ENCODE results near the gene APEH. TPM values are rescaled to one million over a fixed set of nuclear protein-coding genes. Genes with fewer than 3 reads are reported as not detected.

Gene APEH
- total RNA-seq, 4 donors from 2014 or later = 48.2 to 75.5 (median 68.1) TPM

GRCh38 chr3:49712631-49713317 is 38.6 kb downstream of the APEH start:
- intact Hi-C loops (cut with DNase I) = no loop called here
- 54% methylated on average over 5 of the region's 7 CpGs for WGBS
- no peak for TF ChIP-seq POLR2AphosphoS5 (IDR thresholded peaks at IDR 0.05)
- TF ChIP-seq POLR2A (IDR thresholded peaks at IDR 0.05; ENCODE audit: low read depth) = no peak
- no peak for TF ChIP-seq CTCF (IDR thresholded peaks at IDR 0.05)
- TF ChIP-seq EP300 (IDR thresholded peaks at IDR 0.05) = no peak
- DNase-seq (ENCODE audit: extremely low spot score) = no peak
- H3K4me1 ChIP-seq = no peaks in the 10 kb centered on the region
- H3K27me3 ChIP-seq = no peaks in the 10 kb centered on the region
- no peak overlapping the region for H3K4me3 ChIP-seq
- peaks cover 6 to 80% (median 49%) of the 10 kb centered on the region in 4 donors for H3K36me3 ChIP-seq
- H3K9me3 ChIP-seq = no peaks in the 10 kb centered on the region
- no peak overlapping the region for H3K27ac ChIP-seq (replicated peaks in 1 of 4)

GRCh38 chr3:49713336-49714105 is 39.4 kb downstream of the APEH start:
- intact Hi-C loops (cut with DNase I) = no loop called here
- H3K9me3 ChIP-seq = no peaks in the 10 kb centered on the region
- H3K4me3 ChIP-seq = no peak overlapping the region
- DNase-seq (ENCODE audit: extremely low spot score) = no peak
- 97% methylated on average over 9 of the region's 25 CpGs for WGBS
- peaks cover 6 to 80% (median 47%) of the 10 kb centered on the region in 4 donors for H3K36me3 ChIP-seq
- no peaks in the 10 kb centered on the region for H3K27me3 ChIP-seq
- peaks cover 2 to 7% (median 5%) of the 10 kb centered on the region in 4 donors for H3K4me1 ChIP-seq
- no peak for TF ChIP-seq EP300 (IDR thresholded peaks at IDR 0.05)
- no peak for TF ChIP-seq POLR2A (IDR thresholded peaks at IDR 0.05; ENCODE audit: low read depth)
- no peak for TF ChIP-seq POLR2AphosphoS5 (IDR thresholded peaks at IDR 0.05)
- TF ChIP-seq CTCF (IDR thresholded peaks at IDR 0.05) = no peak
- H3K27ac ChIP-seq (replicated peaks in 1 of 4) = no peak overlapping the region

- DNase-seq (ENCODE audit: extremely low spot score) = no peak
- no peak overlapping the region for H3K4me3 ChIP-seq
- H3K36me3 ChIP-seq = peaks cover 6 to 70% (median 47%) of the 10 kb centered on the region in 4 donors
- H3K4me1 ChIP-seq = peaks cover 13 to 19% (median 18%) of the 10 kb centered on the region in 4 donors
- 97% methylated on average over 6 of the region's 13 CpGs for WGBS
- no peak overlapping the region for H3K27ac ChIP-seq (replicated peaks in 1 of 4)
- H3K9me3 ChIP-seq = no peaks in the 10 kb centered on the region
- intact Hi-C loops (cut with DNase I) = no loop called here
- no peaks in the 10 kb centered on the region for H3K27me3 ChIP-seq
- TF ChIP-seq POLR2A (IDR thresholded peaks at IDR 0.05; ENCODE audit: low read depth) = no peak
- no peak for TF ChIP-seq CTCF (IDR thresholded peaks at IDR 0.05)
- TF ChIP-seq EP300 (IDR thresholded peaks at IDR 0.05) = no peak
- TF ChIP-seq POLR2AphosphoS5 (IDR thresholded peaks at IDR 0.05) = no peak
These were observed 40.8 kb downstream of the APEH start for GRCh38 chr3:49714728-49715550.

GRCh38 chr3:49715611-49716121 is 41.5 kb downstream of the APEH start:
- peaks cover 16 to 26% (median 25%) of the 10 kb centered on the region in 4 donors for H3K4me1 ChIP-seq
- H3K27ac ChIP-seq (replicated peaks in 1 of 4) = no peak overlapping the region
- no peak for DNase-seq (ENCODE audit: extremely low spot score)
- peaks cover 6 to 70% (median 51%) of the 10 kb centered on the region in 4 donors for H3K36me3 ChIP-seq
- TF ChIP-seq CTCF (IDR thresholded peaks at IDR 0.05) (no peak), EP300 (IDR thresholded peaks at IDR 0.05) (no peak), POLR2AphosphoS5 (IDR thresholded peaks at IDR 0.05) (no peak), POLR2A (IDR thresholded peaks at IDR 0.05; ENCODE audit: low read depth) (no peak)
- no peaks in the 10 kb centered on the region for H3K27me3 ChIP-seq
- intact Hi-C loops (cut with DNase I) = no loop called here
- no peaks in the 10 kb centered on the region for H3K9me3 ChIP-seq
- no peak overlapping the region for H3K4me3 ChIP-seq
- 95% methylated on average over 9 of the region's 13 CpGs for WGBS

Data from esophagus muscularis mucosa (tissue), 4 donors.